Parathyroid adenoma (tissue), 2 donors: ENCODE measurements around the gene SLC46A2.

Experiments
- H2AFZ ChIP-seq: fragments of 300-600 bp; sonication (generic); one replicate; pipeline ENCODE4 v1.7.0; 2017; ENCODE audit warnings: antibody characterized with exemption, mild to moderate bottlenecking
- H3K27ac ChIP-seq: fragments of 300-600 bp; sonication (generic); one replicate; pipeline ENCODE4 v1.7.0; 2017
- H3K27me3 ChIP-seq: fragments of 300-600 bp; sonication (generic); one replicate; pipeline ENCODE4 v1.7.0; 2017; ENCODE audit warnings: low read length; ENCODE audit not compliant: control insufficient read depth, insufficient read depth
- H3K36me3 ChIP-seq: fragments of 300-600 bp; sonication (generic); one replicate; pipeline ENCODE4 v1.7.0; 2017; ENCODE audit warnings: low read length; ENCODE audit not compliant: control insufficient read depth, insufficient read depth
- H3K4me1 ChIP-seq: fragments of 300-600 bp; sonication (generic); one replicate; pipeline ENCODE4 v1.7.0; 2017; ENCODE audit warnings: control low read depth
- H3K4me2 ChIP-seq: fragments of 300-600 bp; sonication (generic); one replicate; pipeline ENCODE4 v1.7.0; 2017; ENCODE audit warnings: low read length
- H3K4me3 ChIP-seq: fragments of 300-600 bp; sonication (generic); one replicate; pipeline ENCODE4 v1.7.0; 2017; ENCODE audit warnings: low read depth, low read length
- H3K79me2 ChIP-seq: fragments of 300-600 bp; sonication (generic); one replicate; pipeline ENCODE4 v1.7.0; 2017; ENCODE audit warnings: control low read depth
- H3K9ac ChIP-seq: fragments of 300-600 bp; sonication (generic); one replicate; pipeline ENCODE4 v1.7.0; 2017; ENCODE audit warnings: mild to moderate bottlenecking
- H3K9me3 ChIP-seq: fragments of 300-600 bp; sonication (generic); one replicate; pipeline ENCODE4 v1.7.0; 2017; ENCODE audit warnings: low read length; ENCODE audit not compliant: control insufficient read depth
- TF ChIP-seq, protein P1 (sequence below): fragments of 300-600 bp; sonication (generic); IDR thresholded peaks from one replicate; pipeline ENCODE4 v1.7.0; 2017; ENCODE audit warnings: antibody characterized with exemption, mild to moderate bottlenecking
- donor health status: primary hyperparathyroidism.

The SLC46A2 gene

DNA sequence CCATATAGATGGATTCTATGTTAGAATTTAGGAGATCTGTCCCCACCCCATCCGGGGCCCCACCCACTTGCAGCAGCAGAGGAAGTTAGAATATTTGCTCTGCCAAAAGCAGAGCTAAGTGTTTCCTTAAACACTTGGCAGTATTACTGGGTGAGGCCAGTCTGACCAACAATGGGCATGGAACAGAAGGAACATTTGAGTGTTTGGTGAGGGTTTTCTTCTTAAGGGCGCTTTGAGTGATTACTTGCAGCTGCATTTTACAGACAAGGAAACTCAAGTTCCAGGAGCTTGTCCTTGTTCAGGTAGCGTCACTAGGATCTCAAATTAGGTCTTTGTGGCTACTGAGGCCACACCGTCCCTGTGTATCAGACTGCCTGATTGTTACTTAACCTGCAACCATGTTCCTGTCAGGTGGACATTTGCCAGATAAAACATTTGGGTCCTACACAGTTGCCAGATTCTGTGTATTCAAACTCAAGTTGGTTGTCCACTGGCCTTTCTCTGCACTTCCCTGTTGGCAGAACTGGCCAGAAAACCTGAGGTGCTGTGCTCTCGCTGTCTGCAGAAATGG lies 59.3 kb downstream of the SLC46A2 start:
- H3K27ac ChIP-seq, result no peak overlapping the region
- TF ChIP-seq, protein P1, sequence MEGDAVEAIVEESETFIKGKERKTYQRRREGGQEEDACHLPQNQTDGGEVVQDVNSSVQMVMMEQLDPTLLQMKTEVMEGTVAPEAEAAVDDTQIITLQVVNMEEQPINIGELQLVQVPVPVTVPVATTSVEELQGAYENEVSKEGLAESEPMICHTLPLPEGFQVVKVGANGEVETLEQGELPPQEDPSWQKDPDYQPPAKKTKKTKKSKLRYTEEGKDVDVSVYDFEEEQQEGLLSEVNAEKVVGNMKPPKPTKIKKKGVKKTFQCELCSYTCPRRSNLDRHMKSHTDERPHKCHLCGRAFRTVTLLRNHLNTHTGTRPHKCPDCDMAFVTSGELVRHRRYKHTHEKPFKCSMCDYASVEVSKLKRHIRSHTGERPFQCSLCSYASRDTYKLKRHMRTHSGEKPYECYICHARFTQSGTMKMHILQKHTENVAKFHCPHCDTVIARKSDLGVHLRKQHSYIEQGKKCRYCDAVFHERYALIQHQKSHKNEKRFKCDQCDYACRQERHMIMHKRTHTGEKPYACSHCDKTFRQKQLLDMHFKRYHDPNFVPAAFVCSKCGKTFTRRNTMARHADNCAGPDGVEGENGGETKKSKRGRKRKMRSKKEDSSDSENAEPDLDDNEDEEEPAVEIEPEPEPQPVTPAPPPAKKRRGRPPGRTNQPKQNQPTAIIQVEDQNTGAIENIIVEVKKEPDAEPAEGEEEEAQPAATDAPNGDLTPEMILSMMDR, result no peak
- H3K9ac ChIP-seq, result no peak overlapping the region

More for the DNA sequence above, 59.3 kb downstream of the SLC46A2 start:
- Histone ChIP-seq H3K4me3 (no peak overlapping the region), H3K4me2 (no peak overlapping the region), H3K79me2 (no peaks in the 10 kb centered on the region), H3K9me3 (no peaks in the 10 kb centered on the region), H2AFZ (no peak overlapping the region), H3K4me1 (no peaks in the 10 kb centered on the region), H3K36me3 (no peaks in the 10 kb centered on the region), H3K27me3 (no peaks in the 10 kb centered on the region)
